Type B pancreatic cell (in vitro differentiated cells): Measurements from ENCODE around the gene C19orf81. TPM values are rescaled to one million over a fixed set of nuclear protein-coding genes. Genes with fewer than 3 reads are reported as not detected.

Experiments used
- DNase-seq: peaks from one replicate; pipeline ENCODE4 v3.0.0; 2021; ENCODE audit warnings: mixed read lengths; ENCODE audit not compliant: unreplicated experiment; ENCODE audit errors: extremely low spot score
- H3K27ac Mint-ChIP-seq: 2 replicates; pipeline ENCODE4 v1.8.0; 2021; ENCODE audit warnings: mild to moderate bottlenecking, mixed read lengths
- H3K27me3 Mint-ChIP-seq: 2 replicates; pipeline ENCODE4 v1.8.0; 2021; ENCODE audit warnings: mixed read lengths
- H3K36me3 Mint-ChIP-seq: 2 replicates; pipeline ENCODE4 v1.8.0; 2021; ENCODE audit warnings: mixed read lengths
- H3K4me1 Mint-ChIP-seq: one replicate; pipeline ENCODE4 v1.8.0; 2021; ENCODE audit warnings: mixed read lengths; ENCODE audit not compliant: unreplicated experiment
- H3K4me3 Mint-ChIP-seq: 2 replicates; pipeline ENCODE4 v1.8.0; 2021; ENCODE audit warnings: mild to moderate bottlenecking, mixed read lengths
- H3K9me3 Mint-ChIP-seq: 2 replicates; pipeline ENCODE4 v1.8.0; 2021; ENCODE audit warnings: mixed read lengths
- total RNA-seq: library from RNA; stranded (reverse); gene quantifications from 2 replicates; pipeline ENCODE4 v1.2.1, GENCODE V29; 2021; ENCODE audit warnings: low replicate concordance
- TF ChIP-seq, protein P1 (sequence below): fragments of 200-600 bp; sonication (generic); conservative IDR thresholded peaks from 2 replicates; pipeline ENCODE4 v1.5.0; 2021; ENCODE audit warnings: antibody characterized with exemption, mild to moderate bottlenecking

C19orf81 gene
- total RNA-seq, 1 donor from 2014 or later = 3.7 TPM

DNA sequence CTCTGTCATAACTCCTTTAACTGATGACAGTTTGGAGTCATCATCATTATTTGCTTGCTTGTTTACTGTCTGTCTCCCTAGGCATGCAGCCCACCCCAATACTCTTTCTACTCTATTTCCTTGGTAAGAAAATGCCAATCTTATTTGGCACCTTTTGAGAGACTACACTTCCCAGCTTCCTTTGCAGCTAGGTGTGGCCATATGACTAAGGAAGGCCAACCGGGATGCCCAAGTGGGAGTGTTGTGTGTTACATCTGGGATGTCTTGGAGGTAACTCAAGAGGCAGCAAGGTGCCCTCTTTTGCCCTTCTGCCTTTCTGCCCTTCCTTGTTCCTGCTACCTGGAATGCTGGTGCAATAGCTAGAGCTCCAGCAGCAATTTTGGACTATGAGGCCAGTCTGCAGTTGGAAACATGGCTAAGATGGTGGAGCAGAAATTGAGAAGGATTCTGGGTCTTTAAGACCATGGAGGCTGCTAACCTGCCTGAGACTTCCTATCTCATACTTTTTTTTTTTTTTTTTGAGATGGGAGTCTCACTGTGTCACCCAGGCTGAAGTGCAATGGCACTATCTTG lies 27.5 kb downstream of the C19orf81 start:
- no peak for DNase-seq
- Mint-ChIP-seq H3K27me3 (peaks cover 75% of the 10 kb centered on the region), H3K4me1 (no peaks in the 10 kb centered on the region), H3K4me3 (no peak overlapping the region), H3K36me3 (no peaks in the 10 kb centered on the region), H3K27ac (no peak overlapping the region), H3K9me3 (no peaks in the 10 kb centered on the region)
- TF ChIP-seq, protein P1, sequence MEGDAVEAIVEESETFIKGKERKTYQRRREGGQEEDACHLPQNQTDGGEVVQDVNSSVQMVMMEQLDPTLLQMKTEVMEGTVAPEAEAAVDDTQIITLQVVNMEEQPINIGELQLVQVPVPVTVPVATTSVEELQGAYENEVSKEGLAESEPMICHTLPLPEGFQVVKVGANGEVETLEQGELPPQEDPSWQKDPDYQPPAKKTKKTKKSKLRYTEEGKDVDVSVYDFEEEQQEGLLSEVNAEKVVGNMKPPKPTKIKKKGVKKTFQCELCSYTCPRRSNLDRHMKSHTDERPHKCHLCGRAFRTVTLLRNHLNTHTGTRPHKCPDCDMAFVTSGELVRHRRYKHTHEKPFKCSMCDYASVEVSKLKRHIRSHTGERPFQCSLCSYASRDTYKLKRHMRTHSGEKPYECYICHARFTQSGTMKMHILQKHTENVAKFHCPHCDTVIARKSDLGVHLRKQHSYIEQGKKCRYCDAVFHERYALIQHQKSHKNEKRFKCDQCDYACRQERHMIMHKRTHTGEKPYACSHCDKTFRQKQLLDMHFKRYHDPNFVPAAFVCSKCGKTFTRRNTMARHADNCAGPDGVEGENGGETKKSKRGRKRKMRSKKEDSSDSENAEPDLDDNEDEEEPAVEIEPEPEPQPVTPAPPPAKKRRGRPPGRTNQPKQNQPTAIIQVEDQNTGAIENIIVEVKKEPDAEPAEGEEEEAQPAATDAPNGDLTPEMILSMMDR = no peak

DNA sequence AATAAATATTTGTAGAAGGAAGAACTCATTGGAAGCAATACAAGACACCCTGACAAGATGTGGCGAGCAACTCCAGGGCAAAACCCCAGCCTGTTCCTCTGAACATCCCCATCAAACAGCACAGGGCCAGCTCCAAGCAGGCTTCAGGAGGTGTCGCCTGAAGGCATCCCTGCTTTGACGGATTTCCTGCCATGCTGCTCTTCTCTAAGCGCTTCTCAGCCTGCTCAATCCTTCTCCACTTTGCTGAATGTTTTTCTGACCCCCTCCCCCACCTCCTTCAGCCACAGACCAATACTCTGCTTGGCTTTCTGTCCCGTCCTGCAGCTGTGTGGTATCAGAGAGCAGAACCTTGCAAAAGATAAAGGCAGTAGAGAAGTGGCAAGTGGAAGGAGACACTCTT lies 28.4 kb downstream of the C19orf81 start:
- Mint-ChIP-seq H3K4me1 (no peaks in the 10 kb centered on the region), H3K27ac (no peak overlapping the region), H3K36me3 (no peaks in the 10 kb centered on the region), H3K9me3 (no peaks in the 10 kb centered on the region), H3K27me3 (peaks cover 77% of the 10 kb centered on the region), H3K4me3 (no peak overlapping the region)
- TF ChIP-seq, protein P1 = no peak
- DNase-seq = no peak

DNA sequence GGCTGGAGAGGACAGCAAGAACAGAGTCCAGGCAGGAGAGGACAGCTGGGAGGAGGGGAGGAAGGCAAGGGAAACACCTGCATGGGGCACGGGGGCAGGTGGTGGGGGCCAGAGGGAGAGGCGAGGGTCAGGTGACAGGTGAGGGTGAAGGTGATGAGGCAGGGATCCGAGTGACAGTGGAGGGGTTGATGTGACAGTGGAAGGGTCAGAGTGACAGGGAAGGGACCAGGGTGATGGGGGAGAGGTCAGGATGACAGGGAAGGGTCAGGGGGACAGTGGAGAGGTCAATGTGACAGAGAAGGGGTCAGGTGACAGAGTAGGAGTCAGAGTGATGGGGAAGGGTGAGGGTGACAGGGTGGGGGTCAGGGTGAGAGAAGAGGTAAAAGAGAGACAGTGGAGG lies 29.1 kb downstream of the C19orf81 start:
- Mint-ChIP-seq H3K9me3 (no peaks in the 10 kb centered on the region), H3K27ac (no peak overlapping the region), H3K36me3 (no peaks in the 10 kb centered on the region), H3K4me1 (no peaks in the 10 kb centered on the region), H3K27me3 (peaks cover 77% of the 10 kb centered on the region), H3K4me3 (no peak overlapping the region)
- DNase-seq = no peak
- TF ChIP-seq, protein P1 = no peak

DNA sequence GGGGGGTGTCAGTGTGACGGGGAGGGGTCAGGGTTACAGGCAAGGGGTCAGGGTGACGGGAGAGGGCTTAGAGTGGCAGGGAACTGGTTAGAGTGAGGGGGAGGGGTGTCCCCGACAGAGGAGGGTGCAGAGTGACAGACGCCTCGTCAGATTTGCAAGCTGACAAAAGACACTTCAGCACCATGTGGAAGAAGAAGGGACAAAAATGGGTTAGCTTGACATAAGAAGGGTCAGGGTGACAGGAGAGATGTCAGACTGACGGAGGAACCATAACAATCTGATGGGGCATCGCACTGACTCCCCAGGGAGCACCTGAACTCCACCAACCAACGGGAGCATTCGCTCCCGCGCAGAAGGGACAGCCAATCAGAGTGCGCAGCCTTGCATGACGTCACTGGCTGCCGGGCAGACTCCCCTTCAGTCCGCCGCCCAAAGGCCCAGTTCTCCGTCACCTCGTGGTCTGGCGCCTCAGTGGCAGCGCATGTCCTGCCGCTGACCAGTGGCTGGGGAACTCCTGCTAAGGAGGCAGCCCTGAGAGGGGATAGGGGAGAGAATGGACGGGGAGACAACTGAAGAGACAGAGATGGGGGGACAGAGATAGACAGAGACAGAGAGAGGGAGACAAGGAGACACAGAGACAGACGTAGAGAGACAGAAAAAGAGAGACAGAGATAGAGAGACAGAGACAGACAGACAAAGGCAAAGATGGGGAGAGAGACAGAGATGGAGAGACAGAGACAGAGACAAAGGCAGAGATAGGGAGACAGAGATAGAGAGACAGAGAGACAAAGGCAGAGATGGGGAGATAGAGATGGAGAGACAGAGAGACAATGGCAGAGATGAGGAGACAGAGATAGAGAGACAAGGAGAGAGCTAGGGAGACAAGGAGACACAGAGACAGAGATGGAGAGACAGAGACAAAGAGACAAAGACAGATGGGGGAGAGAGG lies 30.2 kb downstream of the C19orf81 start:
- Mint-ChIP-seq H3K4me3 (no peak overlapping the region), H3K9me3 (no peaks in the 10 kb centered on the region), H3K36me3 (no peaks in the 10 kb centered on the region), H3K4me1 (no peaks in the 10 kb centered on the region), H3K27ac (peak overlapping the region; percentile 18), H3K27me3 (peaks cover 75% of the 10 kb centered on the region)
- TF ChIP-seq, protein P1 = no peak
- peak; percentile 82 for DNase-seq

DNA sequence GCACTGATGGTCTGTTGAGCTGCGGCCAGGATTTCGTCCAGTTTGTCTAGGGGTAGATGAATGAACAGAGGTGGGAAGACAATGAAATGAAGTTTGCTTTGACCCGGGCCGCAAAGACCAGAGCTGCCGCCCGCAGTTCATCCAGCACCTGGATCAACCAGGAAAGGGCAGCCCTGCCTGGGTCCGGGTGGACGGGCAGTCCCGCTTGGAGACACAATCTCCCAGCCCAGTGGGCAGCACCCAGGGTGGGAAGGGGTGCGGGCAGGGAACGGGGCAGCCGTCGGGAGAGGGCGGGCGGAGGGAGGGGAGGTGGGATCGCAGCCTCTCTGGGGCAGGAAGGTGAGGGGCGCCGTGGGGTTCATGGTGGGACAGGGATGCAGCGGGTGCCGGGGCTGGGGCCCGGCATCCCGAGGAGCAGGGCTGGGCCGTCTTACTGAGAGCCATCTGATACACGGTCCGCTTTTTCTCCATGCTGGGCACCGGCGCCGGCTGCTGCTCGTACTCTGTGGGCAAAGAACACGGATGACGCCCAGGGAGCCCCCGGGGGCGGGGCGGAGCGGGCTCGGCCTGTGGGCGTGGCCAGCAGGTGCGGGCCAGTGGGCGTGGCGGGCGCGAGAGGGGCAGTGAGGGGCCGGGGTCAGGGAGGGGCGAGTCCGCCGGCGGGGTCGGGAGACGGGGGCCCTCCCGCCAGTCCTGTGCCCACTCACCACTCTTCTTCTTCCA lies 37.2 kb downstream of the C19orf81 start:
- Mint-ChIP-seq H3K27me3 (peaks cover 87% of the 10 kb centered on the region), H3K36me3 (no peaks in the 10 kb centered on the region), H3K9me3 (no peaks in the 10 kb centered on the region), H3K27ac (no peak overlapping the region), H3K4me3 (no peak overlapping the region), H3K4me1 (no peaks in the 10 kb centered on the region)
- DNase-seq = no peak
- TF ChIP-seq, protein P1 = no peak
